WERI-Rb-1 (cell line): Measurements from ENCODE around the gene RGS8.

Experiments used
- DNase-seq: peaks from one replicate; pipeline ENCODE4 v3.0.0-alpha.2; 2020
- H3K27ac ChIP-seq: fragments of 250-450 bp; sonication (Bioruptor Pico); 2 replicates; pipeline ENCODE4 v1.5.1; 2020; ENCODE audit warnings: mild to moderate bottlenecking, moderate library complexity
- H3K27me3 ChIP-seq: fragments of 250-450 bp; sonication (Bioruptor Pico); 2 replicates; pipeline ENCODE4 v1.5.1; 2021; ENCODE audit warnings: mild to moderate bottlenecking, low read depth, moderate library complexity; ENCODE audit not compliant: insufficient read depth, severe bottlenecking
- H3K36me3 ChIP-seq: fragments of 250-450 bp; sonication (Bioruptor Pico); 2 replicates; pipeline ENCODE4 v1.5.1; 2020; ENCODE audit warnings: mild to moderate bottlenecking, moderate library complexity
- H3K4me3 ChIP-seq: 2 replicates; pipeline ENCODE4 v1.5.1; 2011; ENCODE audit warnings: low read depth, mild to moderate bottlenecking, control low read depth, low read length
- H3K9me3 ChIP-seq: fragments of 250-450 bp; sonication (Bioruptor Pico); 2 replicates; pipeline ENCODE4 v1.5.1; 2021; ENCODE audit warnings: mild to moderate bottlenecking, moderate library complexity; ENCODE audit not compliant: severe bottlenecking
- TF ChIP-seq, protein P1 (sequence below): IDR thresholded peaks from 2 replicates; pipeline ENCODE4 v1.5.1; 2011; ENCODE audit warnings: low read depth, mild to moderate bottlenecking, control low read depth, inconsistent platforms, low read length

RGS8 gene

DNA sequence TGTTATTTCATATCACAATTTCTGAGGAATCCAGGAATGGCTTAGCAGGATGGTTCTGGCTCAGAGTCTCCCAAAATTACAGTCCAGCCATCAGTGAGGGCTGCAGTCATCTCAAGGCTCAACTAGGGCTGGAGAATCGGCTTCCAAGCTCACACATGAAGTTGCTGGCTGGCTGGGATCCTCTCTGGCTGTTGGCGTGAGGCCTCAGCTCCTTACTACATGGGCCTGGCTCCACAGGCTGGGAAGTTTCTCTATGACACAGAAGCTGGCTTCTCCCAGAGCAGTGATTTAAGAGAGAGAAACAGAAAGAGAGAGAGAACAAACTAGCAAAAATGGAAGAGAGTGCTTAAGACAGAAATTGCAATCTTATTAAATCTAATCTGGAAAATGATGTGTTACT lies 38.8 kb upstream of the RGS8 start:
- H3K27me3 ChIP-seq, result no peaks in the 10 kb centered on the region
- H3K4me3 ChIP-seq, result no peak overlapping the region
- H3K9me3 ChIP-seq, result no peaks in the 10 kb centered on the region
- H3K27ac ChIP-seq, result no peak overlapping the region
- no peaks in the 10 kb centered on the region for H3K36me3 ChIP-seq
- TF ChIP-seq, protein P1, sequence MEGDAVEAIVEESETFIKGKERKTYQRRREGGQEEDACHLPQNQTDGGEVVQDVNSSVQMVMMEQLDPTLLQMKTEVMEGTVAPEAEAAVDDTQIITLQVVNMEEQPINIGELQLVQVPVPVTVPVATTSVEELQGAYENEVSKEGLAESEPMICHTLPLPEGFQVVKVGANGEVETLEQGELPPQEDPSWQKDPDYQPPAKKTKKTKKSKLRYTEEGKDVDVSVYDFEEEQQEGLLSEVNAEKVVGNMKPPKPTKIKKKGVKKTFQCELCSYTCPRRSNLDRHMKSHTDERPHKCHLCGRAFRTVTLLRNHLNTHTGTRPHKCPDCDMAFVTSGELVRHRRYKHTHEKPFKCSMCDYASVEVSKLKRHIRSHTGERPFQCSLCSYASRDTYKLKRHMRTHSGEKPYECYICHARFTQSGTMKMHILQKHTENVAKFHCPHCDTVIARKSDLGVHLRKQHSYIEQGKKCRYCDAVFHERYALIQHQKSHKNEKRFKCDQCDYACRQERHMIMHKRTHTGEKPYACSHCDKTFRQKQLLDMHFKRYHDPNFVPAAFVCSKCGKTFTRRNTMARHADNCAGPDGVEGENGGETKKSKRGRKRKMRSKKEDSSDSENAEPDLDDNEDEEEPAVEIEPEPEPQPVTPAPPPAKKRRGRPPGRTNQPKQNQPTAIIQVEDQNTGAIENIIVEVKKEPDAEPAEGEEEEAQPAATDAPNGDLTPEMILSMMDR, result no peak
- no peak for DNase-seq

DNA sequence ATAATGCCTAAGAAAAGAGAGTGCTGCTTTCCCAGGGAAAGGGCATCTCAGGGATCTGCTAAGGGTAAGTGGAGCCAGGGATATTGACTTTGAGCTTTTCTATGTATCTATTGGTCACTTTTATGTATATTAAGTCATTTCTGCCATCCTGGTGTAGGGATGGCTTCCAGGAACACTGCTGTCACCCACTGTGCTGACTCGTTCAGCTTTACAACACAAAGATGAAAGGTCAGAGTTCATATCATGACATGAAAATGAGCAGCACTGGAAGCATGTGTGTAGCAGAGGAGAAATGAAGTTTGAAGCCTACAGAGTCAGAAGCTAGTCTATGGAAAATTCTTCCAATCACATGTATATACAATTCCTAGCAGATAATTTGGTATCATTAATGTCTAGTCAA lies 37.1 kb upstream of the RGS8 start:
- no peak overlapping the region for H3K27ac ChIP-seq
- H3K36me3 ChIP-seq, result no peaks in the 10 kb centered on the region
- H3K4me3 ChIP-seq, result no peak overlapping the region
- DNase-seq, result no peak
- TF ChIP-seq, protein P1, result no peak
- H3K9me3 ChIP-seq, result no peaks in the 10 kb centered on the region
- H3K27me3 ChIP-seq, result no peaks in the 10 kb centered on the region

DNA sequence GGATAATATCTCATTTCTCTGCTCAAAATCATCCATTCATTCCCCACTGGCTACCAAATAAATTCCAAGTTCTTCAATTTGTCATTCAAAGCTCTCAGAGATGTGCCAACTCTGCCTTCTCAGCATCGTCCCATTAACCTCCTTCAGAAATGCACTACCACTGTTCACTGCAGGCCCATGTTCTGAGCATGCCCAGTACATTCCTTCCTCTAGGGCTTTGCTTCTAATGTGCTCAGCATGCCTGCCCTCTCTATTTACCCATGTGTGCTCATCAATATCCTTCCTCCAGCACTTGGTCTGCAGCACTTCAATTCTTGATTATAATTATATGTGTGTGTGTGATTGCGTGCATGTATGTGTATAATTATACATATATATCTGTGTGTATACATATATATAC lies 36.1 kb upstream of the RGS8 start:
- no peak overlapping the region for H3K4me3 ChIP-seq
- no peaks in the 10 kb centered on the region for H3K9me3 ChIP-seq
- TF ChIP-seq, protein P1, result no peak
- no peak for DNase-seq
- no peaks in the 10 kb centered on the region for H3K36me3 ChIP-seq
- no peak overlapping the region for H3K27ac ChIP-seq
- no peaks in the 10 kb centered on the region for H3K27me3 ChIP-seq

DNA sequence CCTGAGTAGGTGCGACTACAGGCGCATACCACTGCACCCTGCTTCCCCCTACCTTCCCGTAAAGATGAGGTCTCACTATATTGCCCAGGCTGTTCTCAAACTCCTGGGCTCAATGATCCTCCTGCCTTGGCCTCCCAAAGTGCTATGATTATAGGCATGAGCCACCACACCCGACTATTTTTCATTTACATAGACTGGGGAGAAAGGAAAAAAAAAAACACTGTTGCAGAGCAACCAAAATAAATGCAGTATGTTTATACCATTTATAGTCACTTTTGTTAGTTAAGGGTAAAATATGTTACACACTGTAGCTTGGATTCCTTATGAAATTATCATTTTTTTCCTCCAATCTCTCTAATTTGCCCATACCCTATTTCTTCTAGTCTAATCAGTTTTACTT lies 35.2 kb upstream of the RGS8 start:
- DNase-seq, result no peak
- Histone ChIP-seq H3K4me3 (no peak overlapping the region), H3K36me3 (no peaks in the 10 kb centered on the region), H3K9me3 (no peaks in the 10 kb centered on the region), H3K27ac (no peak overlapping the region), H3K27me3 (no peaks in the 10 kb centered on the region)
- TF ChIP-seq, protein P1, result no peak

DNA sequence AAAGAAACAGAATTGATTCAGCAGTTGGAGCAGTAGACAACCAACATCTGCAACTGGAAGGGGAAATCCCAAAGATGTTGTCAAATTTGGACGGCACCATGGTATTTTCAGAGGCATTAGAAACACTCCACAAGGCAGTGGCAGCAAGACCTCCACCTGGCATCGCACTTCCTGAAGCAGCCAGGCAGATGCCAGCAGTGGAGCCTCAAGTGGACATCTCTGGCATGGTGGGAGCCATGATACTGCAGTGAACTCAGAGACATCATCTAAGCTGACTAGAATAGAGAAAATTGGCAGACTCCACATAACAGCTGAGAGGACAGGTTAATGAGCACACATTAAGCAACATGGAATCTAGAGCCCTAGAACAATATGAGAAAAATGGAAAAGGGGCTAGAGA lies 33.9 kb upstream of the RGS8 start:
- no peaks in the 10 kb centered on the region for H3K9me3 ChIP-seq
- TF ChIP-seq, protein P1, result 0 out of 2 replicates have a peak, but pooled peaks have one; percentile 14
- DNase-seq, result no peak
- H3K27ac ChIP-seq, result no peak overlapping the region
- no peak overlapping the region for H3K4me3 ChIP-seq
- H3K36me3 ChIP-seq, result no peaks in the 10 kb centered on the region
- no peaks in the 10 kb centered on the region for H3K27me3 ChIP-seq

DNA sequence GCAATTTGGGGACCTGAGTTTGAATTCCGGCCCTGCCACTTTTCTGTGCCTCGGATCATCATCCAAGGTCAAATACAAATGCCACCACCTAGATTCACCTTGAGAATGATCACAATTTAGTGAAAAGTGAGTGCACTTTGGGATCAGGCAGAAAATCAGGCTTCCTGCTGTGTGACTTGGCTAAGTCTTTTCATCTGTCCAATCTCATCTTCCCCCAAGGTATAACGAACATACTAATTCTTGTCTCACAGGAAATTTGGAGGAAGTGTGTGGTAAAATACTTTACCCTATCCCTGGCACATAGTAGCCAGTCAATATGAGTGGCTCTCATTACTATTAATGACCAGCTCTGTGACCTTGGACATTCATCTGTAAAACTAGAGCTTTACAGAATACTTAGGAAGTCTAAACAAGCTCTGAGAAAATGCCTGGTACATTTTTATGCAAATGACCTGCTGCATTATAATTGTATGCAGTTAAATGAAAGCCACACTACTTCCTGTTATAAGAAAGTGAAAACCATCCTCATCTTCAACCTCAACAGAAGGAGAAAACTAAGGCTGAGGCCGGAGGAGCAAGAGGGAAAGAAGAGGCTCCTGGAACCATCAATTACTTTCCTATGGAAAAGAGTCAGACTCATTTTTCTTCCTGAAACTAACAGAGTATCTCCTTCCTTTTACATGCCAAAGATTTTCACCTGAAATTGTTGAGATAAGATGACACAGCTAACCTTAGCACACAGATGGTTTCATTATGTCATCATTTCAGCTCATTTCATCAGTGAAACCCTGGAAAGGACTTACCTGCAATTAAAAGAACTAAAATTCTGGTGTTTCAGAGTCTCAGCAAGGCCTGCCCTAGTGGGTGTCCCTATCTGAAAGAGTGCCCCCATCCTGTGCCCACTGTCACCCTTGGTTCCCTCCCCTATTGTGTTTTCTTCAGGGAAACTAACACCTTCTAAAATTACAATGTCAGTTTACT lies 32.6 kb upstream of the RGS8 start:
- no peak overlapping the region for H3K27ac ChIP-seq
- DNase-seq, result no peak
- TF ChIP-seq, protein P1, result no peak

More for the DNA sequence above, 32.6 kb upstream of the RGS8 start:
- Histone ChIP-seq H3K4me3 (no peak overlapping the region), H3K9me3 (no peaks in the 10 kb centered on the region), H3K27me3 (no peaks in the 10 kb centered on the region), H3K36me3 (no peaks in the 10 kb centered on the region)
